SIG-M5 treated with dmso at 0.1 percent for 504 hours (cell line): ENCODE measurements around the gene CASZ1.

Experiments used
- DNase-seq: peaks from one replicate; lab custom pipeline; 2025; ENCODE audit not compliant: unreplicated experiment; lab: John Stamatoyannopoulos, UW

CASZ1 gene

DNA sequence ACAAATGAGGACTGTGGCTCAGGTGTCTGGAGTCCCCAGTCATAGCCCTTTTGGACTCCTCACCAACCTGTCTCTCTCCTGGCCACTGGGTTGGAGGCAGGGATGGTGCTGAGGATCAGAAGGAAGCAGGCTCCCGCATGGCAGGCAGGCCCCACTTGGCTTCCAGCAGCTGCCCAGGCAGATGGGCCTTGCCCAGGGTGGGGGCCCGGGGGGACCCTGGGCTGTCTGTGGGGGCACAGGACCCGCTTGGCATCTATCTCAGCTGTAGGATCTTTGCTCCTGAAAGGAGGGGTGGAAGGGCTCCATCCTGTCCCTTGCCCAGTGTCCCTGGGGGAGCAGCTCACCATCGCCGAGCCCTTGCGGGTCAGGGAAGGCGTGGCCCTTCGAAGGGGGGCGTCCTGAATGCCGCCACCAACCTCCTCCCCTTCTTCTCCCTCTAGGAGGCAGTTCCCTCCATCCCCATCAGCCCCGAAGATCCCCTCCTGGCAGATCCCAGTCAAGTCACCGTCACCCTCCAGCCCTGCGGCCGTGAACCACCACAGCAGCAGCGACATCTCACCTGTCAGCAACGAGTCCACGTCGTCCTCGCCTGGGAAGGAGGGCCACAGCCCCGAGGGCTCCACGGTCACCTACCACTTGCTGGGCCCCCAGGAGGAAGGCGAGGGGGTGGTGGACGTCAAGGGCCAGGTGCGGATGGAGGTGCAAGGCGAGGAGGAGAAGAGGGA is 167.2 kb downstream of the CASZ1 start:
- no peak for DNase-seq

DNA sequence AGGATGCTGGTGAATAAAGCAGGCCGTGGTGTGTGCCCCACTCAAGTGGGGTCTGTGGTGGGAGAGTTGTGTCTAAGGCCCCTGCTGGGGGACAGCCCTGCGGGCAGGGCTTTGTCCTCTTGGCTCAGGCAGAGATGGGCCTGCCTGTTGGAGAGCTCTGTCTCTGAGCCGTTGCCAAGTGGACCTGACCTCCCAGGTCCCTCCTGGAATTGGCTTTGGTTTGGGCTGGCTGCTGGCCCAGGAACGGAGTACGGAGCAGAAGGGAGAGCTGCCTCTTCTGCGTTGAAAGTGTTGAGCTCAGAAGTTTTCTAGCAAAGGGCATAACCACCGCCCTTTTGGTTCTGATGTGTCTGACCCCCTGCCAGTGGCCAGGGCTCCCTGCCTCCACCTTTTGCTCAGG is 167.8 kb downstream of the CASZ1 start:
- DNase-seq: no peak

DNA sequence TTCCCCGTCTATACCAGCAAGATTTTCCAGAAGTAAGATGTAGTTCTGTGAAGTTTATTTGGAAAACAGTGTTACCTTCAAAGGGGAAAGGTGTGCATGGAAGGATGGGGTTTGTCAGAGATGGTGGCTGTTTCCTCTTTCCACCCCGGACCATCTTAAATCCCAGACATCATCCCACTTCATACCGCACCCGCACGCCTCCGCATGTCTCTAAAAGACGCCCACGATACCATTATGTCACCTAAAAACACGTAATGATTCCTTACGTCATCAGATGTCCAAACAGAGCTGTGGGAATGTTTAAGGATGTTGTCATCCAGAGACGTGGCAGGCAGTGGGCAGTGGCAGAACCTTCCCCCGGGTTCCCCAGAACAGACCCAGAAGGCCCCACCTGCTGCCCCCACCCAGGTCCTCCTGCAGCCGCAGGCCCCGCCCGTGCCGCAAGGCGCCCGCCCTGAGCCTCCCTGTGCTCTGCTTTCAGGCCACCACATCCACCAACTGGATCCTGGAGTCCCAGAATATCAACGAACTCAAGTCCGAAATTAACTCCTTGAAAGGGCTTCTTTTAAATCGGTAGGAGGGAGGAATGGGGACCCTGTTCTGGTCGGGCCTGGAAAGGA is 169.5 kb downstream of the CASZ1 start:
- DNase-seq: no peak

DNA sequence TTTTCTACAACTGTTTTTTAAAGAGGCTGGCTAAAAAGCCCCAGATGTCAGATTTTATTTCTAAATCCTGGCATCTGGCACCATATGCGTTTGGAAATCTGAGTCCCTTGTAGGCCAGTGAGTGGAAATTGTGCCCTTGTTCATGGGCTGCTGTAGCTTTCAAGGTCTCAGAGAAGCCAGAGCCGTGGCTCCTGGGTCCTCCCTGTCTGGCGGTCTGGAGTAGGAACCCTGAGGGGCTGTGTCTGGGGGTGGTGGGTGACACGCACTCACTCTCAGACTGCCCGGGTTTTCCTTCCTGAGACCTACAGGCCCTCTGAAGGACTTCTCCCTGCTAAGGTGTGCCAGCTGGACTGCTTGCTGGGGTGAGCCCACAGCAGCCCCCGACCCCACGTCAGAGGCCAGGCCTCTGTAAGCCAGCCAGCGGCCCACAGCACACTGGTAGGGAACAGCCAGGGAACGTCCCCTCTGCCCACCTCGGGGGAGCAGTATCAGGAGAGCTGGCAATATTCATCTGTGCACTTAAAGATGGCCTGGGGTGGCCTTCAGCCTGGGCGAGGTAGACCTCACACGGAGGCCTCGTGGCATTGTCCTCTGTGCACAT is 170.2 kb downstream of the CASZ1 start:
- DNase-seq: no peak

DNA sequence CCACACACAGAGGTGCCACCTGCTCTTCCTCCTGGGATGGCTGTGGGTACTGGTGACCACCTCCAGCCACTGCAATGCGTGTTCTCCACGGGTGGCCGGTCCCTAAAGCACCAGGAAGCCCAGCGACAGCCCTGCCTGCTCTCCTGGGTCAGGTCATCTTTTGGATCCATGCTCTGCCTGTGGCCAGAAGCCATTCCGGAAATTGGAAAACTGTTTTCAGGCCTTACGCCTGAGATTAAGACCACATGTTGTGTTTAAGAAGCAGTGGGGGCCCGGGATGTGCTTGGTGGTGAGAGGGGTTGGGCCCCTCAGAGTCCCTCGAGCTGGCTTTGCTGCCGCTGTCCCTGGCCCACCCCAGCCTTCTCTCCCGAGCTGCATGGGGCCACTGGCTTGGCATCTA is 170.9 kb downstream of the CASZ1 start:
- no peak for DNase-seq

DNA sequence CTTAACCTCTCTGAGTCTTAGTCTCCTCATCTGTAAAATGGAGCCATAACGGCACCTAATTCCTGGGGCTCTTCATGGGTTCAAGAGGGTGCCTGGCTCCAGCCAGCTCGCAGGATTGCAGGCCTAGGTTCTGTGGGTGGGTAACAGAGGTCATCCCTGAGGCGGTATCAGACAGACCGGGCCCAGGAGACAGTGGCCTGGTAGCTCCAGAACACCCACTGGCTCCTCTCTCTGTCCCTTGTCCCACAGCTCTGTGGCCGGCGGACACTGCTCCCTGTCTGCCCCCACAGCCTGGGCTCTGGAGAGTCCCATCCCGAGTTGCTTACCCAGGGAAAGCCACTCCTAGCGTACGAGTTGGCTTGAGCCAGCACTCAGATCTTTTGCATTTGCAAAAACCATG is 171.4 kb downstream of the CASZ1 start:
- DNase-seq: no peak

DNA sequence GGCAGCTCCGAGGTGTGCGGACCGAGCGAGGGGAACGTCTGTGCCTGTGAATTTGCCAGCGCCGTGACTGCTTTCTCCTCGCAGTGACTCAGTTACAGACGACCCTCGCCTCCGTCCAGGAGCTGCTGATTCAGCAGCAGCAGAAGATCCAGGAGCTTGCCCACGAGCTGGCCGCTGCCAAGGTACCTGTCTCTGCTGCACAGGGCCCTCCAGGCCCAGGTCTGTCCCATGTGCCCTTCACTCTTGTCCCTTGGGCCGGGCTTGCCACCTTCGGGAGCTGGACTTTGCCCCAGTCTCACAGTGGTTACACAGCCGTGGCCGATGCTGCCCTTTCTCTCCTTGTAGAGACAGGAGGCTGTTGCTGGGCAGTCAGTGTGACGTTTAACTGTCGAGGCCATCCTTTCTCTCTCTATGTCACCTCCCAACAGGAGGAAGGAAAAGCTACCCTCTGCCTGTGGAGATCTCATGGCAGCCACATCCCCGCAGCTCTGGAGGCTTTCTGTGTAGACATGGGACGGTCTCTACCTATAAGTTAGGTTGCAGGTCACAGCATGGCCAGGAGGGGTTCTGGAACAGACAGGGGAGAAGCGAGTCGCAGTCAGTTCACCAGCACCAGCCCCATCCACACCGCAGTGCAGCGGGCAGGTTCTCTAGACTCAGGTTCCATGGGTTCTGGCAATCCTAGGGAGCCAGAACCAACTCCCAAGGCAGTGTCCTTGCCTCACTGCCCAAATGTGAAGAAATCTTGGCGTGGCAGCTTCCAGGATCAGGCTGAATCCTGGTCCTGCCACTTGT is 172.0 kb downstream of the CASZ1 start:
- DNase-seq: no peak

DNA sequence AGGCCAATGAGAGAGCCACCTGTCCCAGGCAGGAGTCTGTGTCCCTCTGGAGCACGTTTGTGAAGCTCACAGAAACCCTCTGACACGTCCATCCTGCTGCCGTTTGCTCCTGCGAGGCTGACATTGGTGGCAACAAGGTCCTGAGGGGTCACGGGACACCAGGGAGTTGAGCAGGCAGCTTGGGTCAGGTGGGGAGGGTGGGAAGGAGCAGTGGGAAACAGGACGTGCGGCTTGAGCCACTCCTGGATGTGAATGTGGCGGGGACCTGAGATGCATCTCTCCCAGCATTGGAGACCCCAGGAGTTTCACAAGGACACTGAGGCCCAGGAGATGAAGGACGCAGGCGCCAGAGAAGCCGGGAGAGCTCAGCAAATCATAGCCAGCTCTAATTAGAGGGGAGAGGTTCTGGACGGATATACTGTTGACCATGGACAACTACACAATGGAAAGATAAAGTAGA is 172.7 kb downstream of the CASZ1 start:
- DNase-seq: no peak

DNA sequence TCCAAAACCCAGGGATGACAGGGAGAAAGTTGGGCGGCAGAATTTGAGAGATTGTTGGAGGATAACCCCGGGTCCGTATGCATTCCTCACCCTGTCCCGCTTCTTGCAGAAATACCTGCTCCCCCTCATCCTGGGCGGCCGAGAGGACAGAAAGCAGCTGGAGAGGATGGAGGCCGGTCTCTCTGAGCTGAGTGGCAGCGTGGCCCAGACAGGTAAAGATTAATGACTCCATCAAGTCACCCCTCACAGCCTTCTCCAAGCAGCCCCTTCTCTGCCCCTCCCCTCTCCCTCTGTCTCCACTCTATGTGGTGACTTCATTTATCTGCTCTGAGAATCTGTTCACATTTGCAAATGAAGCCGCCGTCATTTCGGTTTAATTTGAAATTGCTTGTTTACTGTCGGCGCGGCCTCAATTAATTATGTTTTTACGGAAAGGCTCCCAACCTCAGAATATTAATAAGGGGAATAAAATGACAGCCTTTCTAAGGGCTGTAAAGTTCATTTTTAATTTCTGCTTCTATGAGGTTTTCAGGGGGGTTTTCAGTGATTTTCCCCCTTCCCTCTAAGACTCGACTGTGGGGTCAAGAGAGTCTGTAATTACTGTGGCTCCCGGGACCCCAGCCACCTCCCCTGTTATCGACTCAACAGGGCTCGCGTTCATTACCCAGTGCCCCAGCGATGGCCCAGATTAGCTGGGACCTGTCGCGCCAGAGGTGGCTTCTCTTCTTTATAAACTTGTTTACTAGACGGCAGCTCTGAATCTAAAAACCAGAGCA is 173.3 kb downstream of the CASZ1 start:
- DNase-seq: no peak

DNA sequence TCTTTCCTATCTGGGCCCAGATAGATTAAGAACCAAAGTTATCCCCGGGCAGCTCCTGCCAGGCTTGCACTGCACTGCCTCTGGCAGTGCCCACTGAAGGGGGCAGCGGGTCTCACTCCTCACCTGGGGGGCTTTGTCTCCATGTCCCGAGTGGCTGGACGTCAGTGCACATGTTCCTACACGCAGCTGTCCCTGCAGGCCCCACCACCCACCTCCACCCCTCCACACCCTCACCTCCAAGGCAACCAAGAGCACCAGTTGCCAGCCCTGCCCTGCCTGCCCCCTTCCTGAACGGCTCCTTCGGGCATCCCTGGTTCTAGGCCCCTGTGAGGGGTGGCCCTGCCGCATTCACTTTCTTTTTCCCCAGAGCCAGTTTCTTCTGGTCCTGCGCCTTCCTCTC is 174.5 kb downstream of the CASZ1 start:
- no peak for DNase-seq

DNA sequence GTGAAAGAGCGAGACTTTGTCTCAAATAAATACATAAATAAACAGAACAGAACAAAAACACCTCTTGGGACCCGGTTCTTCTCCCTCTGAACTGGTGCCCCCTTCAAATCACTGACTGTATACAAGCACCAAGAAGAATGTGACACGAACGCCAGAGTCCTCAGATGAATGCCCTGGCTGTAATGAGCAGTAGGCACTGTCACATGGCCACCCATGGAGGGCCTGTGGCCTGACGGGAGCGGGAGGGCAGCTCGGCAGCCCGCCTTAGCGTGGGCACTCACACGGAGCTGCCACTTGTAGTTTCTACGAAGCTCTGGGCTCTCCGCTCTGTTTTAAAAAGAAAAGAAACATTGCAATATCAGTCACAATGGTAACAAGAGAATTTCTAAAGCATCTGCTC is 175.7 kb downstream of the CASZ1 start:
- DNase-seq: no peak

DNA sequence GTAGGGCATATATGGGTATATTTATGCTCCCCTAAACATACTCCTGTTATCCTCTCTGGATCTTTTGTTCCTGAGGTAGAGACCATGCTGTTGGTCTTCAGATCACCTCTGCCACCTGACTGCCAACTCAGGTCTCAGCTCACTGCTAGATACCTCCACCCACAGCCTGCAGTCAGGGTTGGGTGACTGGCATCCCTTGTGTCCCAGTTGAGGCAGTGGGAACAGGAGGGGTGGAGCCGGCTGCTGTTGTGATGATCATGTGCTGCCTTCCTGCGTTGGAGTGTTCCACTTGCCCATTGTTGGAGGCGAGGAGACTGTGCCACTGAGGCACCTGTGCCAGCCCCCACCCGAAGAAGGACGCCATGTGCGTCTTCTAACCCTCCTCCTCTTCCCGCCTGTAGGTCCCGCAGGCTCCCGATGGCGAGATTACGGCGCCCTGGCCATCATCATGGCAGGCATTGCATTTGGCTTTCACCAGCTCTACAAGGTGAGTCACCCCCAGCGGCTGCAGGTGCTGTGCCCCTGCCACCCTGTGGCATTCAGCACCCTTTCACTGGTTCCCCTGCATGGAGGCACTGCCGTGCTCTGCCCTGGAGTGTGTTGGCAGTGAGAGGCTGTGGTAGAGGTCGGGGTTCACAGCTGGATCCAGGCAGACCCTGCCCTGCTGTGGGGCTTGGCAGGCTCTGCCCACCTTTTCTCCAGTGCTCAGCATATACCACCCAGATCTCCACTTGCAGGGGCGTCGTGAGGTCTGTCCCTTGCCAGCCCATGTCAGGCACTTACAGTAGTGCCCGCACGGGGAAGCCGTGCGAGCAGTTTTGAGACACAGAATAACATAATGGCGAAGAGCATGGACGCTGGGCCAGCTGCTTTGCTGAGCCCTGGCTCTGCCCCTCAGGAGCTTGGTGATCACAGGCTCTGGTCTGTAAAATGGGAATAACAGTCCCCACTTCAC is 178.2 kb downstream of the CASZ1 start:
- DNase-seq: no peak

DNA sequence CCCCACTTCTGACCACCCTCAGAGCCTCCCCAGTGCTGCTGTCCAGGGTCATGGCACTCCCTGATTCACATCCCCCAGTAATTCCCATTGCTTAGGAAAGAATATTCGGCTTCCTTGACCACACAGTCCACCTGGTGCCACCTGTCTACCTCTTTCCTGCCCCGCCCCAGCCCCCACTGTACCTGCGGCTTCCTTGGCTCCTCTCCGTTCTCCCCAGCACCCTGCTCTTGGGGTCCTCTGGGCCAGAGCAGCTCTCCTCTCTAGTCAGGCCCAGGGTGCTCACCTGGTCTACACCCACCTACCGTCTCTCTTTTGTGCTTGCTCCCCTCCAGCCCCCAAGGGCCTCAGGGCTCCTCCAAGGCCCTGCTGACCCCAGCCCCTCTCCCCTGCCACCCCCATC is 179.1 kb downstream of the CASZ1 start:
- no peak for DNase-seq

DNA sequence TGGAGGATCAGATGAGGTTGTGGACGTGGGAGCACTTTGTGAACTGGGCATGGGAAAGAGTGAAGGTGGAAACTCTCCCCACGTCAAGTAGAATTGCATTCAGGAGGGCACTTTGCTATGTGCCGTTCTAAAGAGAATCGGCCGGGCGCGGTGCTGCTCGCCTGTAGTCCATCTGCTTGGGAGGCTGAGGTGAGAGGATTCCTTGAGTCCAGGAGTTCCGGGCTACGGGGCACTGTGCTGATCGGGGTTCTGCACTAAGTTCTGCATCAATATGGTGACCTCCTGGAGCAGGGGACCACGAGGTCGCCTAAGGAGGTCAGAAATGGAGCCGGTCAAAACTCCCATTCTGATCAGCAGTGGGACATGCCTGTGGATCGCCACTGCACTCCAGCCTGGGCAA is 179.8 kb downstream of the CASZ1 start:
- no peak for DNase-seq

DNA sequence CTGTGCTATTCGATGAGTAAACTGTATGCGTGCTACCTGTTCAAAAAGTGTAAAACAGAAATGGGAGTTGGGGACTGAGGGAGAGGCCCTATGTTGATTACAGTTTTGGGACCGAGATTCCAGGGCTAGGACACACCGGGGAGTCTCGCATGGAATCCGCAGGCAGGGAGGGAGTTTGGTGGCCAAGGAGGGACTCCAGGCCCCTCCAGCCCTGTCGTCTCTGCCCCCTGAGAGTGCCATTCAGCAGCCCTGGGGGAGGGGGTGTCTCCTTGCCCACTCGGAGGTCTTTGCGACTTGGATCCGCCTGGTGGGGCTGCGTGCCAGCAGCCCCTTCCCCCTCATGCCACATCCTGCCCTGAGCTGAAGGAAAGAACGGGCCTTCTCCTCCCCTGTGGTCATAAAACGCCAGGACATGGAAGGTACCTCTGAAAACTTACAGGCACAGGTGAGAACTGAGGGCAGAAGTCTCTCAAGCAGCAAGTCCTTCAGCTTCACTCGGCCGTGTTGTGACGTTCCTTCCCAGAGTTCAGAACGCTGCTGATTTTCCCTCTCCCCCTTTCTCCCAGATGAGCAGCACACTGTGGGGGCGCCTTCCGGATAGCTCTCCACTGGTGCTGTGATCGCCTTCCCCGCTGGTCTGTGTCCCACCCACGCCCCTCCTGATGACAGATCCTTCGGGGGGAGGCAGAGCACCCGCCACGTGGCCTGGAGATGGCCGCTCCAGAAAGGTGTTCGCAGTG is 180.3 kb downstream of the CASZ1 start:
- no peak for DNase-seq

DNA sequence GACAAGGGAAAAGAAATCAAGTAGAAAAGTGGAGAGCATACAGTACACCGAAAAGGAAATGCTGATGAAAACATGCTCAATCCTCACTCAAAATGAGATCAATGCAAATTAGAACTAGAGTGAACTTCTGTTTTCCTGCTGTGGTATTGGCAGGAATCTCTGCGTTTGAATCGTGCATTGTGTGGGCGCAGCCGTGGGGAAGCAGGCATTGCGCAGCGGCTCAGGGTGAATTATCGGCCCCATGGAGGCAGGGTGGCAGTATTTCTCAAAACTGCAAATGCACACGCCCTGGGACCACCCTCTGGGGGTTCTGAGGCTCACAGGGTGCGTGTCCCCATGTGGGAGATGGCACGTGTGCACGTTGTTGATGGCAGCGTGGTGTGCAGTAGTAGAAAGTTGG is 181.1 kb downstream of the CASZ1 start:
- DNase-seq: no peak

DNA sequence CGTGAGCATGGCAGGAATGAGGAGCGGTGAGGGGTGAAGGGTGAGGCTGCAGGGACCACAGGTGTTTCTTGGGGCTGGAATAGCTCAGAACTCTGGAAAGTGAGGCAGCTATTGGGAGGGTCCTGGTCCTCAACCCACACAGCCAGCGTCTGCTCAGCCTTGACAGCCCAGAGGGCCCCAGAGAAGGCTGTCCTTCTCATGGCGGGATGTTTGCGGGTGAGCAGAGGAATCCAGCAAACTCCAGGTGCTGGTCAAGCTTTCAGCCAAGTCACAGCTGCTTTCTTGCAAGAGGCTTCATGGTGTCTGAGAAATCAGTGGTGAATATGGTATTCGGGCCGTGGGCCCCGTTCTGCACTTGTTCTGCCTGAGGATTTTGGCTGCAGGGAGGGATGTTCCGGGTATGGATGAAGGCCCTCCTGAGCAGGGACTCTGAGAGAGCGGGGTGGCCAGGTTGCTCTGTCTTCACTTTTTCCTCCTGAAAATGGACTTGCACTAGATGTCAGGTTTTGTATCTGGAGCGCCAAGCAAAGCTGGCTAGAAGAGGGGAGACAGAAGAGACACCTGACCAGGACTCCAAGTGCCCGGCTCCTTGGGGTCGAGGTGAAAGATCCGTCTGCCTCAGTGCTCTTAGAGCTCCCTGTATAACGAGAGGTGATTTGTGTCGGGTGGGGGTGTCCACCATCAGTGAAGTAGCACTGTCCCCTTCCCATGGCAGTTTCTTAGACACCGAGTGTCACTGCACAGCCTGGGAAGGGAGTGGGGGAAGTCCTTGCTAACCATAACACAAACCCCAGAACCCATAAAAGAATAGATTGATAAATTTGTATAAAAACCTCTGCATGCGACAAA is 181.8 kb downstream of the CASZ1 start:
- DNase-seq: no peak

DNA sequence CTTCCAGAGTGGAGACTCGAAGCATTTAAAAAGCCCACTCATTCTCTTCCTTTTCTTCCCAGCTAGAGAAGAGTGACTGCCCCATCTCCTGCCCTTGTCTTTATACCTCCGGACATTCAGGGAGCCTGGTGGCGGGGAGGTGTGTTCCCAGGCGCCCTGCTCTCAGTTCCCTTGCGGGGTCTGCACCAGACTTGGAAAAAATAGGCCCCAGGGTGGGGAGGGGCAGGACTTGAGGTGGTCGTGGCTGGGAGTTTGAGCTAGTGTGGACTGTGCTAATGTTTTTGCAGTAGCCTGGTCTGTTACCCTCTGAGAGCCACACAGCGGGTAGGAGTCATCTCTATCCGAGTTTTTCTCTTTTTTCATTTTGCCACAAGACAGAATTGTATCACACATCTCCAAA is 182.6 kb downstream of the CASZ1 start:
- no peak for DNase-seq
